HG03460 (cell line): ENCODE data around the gene SAE1.
"Not testable (repeated sequence)": the region's sequence is repeated elsewhere in the genome, so short reads cannot be mapped to it uniquely, and the experiment has no call there.

Source experiments
- ATAC-seq: cut with Tn5 transposase; IDR thresholded peaks from one replicate; pipeline ENCODE4 v1.9.1; 2021; ENCODE audit not compliant: unreplicated experiment

SAE1 gene

DNA sequence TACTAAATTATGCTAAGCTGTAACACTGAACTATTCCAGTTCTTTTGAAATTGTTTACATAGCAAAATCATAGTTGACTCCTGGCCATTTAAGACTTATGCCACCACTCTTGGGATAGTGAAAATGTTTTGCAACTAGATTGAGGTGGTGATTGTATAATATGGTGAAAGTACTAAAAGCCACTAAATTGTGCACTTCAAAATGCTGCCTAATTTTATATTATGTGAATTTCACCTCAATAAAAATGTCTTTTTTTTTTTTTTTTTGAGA is 5.0 kb upstream of the SAE1 start:
- no peak for ATAC-seq

DNA sequence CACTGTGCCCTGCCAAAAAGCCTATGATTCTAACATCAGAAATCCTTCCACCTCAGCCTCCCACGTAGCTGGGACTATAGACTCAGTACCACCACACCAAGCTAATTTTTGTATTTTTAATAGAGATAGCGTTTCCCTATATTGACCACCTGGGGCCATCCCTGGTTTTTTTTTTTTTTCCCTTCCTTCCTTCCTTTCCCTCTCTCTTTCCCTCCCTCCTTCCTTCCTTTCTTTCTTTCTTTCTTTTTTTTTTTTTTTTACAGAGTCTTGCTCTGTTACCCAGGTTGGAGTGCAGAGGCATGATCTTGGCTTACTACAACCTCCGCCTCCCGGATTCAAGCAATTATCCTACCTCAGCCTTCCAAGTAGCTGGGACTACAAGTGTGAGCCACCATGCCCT is 1.1 kb upstream of the SAE1 start:
- ATAC-seq, result no peak

GRCh38 chr19:47130120-47130588 is 481 bp upstream of the SAE1 start:
- ATAC-seq, result no peak

DNA sequence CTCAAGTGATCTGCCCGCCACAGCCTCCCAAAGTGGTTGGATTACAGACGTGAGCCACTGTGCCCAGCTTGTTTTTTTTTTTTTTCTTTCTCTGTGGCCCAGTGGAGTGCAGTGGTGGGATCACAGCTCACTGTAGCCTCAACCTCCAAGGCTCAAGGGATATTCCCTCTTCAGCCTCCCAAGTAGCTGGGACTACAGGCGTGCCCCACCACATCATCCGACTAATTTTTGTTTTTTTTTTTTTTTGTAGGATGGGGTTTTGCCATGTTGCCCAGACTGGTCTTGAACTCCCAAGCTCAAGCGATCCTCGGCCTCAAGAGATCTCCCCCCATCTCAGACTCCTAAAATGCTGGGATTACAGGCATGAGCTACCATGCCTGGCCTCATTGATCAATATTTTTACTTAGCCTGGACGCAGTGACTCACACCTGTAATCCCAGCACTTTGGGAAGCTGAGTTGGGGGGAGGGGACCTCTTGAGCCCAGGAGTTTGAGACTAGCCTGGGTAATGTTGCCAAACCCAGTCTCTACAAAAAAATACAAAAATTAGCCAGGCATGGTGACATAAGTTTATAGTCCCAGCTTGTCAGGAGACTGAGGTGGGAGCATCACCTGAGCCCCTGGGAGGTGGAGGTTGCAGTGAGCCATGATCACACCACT is 1.7 kb downstream of the SAE1 start:
- no peak for ATAC-seq

GRCh38 chr19:47133021-47133471 is 2.4 kb downstream of the SAE1 start:
- ATAC-seq, result no peak

GRCh38 chr19:47134545-47134944 is 3.9 kb downstream of the SAE1 start:
- no peak for ATAC-seq

GRCh38 chr19:47135156-47135555 is 4.5 kb downstream of the SAE1 start:
- ATAC-seq, result no peak

DNA sequence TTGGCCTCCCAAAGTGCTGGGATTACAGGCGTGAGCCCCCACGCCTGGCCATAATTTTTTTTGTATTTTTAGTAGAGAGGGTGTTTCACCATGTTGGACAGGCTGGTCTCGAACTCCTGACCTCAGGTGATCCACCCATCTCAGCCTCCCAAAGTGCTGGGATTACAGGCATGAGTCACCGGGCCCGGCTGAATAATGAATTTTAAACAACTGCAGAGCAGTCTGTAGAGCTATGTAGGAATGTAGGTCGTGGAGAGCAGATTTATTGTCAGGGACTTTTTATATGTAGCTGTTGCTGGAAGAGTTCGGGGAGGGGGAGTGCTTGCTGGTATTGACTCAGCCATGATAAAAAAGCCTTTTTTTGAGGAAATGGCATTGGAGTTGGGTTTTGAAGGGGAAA is 10.6 kb downstream of the SAE1 start:
- not testable (repeated sequence) for ATAC-seq

GRCh38 chr19:47141695-47142094 is 11.1 kb downstream of the SAE1 start:
- ATAC-seq, result no peak

DNA sequence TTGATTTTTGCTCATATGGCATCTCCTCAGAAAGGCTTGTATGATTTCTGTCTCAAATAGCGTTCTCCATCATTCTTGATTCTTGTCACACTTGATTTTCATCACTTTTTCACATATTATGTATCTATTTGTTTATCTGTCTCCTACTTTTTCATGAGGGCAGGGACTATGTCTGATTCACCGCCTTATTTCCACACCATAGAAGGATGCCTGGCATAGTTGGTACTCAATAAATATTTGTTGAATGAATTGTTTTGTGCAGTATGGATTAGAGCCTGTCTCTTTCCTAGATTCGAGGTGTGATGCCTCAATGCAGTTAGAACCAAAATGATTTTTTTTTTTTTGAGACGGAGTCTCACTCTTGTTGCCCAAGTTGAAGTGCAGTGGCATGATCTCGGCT is 12.1 kb downstream of the SAE1 start:
- ATAC-seq, result no peak

DNA sequence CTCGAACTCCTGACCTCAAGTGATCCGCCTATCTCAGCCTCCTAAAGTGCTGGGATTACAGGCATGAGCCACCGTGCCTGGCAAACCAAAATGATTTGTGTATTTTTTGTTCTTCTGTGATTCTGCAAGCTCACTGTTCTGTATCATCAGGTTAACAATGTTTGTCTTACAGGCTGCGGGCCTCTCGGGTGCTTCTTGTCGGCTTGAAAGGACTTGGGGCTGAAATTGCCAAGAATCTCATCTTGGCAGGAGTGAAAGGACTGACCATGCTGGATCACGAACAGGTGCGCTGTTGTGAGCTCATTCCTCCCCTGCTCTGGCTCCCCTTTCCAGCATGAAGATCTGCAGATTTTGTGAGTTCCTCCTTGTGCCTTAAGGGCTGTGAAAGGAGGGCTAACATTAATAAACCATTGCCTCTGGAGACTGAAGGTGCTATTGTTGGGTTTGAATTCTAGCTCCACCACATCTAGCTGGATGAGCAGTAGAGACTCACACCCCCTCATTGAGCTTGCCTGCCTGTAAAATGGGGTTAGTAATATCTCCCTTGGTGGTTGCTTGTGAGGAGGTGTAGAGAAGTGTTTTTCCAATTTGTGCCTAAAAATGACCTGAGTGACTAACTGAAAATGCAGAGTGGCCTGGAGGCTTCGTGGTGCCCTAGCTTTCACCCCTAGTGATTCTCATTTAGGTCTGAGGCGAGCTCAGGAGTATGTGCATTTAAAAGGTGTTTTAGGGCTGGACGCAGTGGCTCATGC is 12.9 kb downstream of the SAE1 start:
- ATAC-seq, result no peak

- no peak for ATAC-seq
Measured at GRCh38 chr19:47144630-47145029, 14.0 kb downstream of the SAE1 start.

GRCh38 chr19:47145639-47146486 is 15.2 kb downstream of the SAE1 start:
- no peak for ATAC-seq

DNA sequence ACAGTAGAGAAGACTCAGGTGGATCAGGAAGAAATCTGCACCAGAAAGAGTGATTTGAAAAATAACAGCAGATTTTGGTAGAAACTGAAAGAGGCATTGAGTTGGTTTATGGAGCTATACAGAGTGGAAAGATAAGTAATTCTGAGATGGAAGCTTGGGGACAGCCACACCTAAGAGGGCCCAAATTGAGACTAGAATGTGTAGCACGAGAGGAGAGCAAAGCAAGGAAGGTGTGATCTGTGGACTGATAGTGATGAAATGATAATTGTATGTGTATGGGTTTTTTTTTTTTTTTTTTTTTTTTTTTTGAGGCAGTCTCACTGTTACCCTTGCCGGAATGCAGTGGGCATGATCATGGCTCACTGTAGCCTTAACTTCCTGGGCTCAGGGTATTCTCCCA is 16.3 kb downstream of the SAE1 start:
- ATAC-seq, result no peak

- ATAC-seq, result no peak
Measured at GRCh38 chr19:47151627-47152026, 21.0 kb downstream of the SAE1 start.

DNA sequence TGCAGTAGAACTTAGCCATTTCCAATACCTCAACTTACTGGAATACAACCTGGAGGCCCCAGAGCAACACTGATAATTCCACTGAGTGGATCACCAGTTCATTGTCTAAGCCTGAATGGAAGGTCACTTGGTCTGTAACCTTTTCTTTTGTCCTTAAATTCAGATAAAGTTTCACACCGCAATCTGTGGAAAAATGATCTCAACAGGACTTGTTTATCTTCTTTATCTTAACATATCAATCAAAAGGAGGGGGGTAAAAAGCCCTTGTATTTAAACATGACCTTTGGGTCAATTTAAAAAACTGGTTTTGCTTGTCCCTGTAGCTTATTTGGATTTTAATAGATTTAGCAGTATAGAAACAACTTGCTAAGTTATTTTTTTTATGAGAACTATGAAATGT is 21.6 kb downstream of the SAE1 start:
- ATAC-seq, result no peak

DNA sequence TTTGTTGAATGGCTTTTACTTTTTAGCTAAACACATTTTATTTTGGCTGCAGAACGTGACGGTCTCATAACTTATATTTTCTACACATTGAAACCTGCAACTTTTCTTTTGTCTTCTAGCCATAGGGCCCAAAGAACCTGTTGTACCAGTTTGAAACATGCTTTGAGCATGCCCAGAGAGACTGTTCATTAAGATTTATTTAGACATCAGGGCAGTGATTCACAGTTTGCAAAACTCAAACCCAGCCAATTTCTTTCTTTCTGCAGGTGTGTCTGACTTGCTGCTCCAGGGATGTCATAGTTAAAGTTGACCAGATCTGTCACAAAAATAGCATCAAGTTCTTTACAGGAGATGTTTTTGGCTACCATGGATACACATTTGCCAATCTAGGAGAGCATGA is 22.0 kb downstream of the SAE1 start:
- ATAC-seq, result no peak

DNA sequence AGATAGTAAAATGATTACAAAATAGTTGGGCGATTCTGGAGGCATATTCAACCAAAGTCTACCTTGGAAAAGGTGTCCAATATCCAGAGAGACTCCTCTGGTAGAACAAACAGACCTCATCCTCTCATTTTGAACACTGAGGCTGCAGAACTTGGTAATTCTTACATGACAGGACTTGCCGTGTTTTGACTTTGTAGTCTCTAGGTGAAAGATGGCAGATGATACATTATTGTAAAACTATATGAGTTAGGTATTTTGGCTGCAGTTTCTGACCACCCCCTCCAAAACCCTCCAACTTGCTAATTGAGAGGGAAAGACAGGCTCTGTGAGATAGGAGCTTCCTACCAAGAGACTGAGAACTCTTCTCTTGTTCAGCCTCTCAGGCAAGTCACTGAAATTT is 22.6 kb downstream of the SAE1 start:
- ATAC-seq, result no peak

DNA sequence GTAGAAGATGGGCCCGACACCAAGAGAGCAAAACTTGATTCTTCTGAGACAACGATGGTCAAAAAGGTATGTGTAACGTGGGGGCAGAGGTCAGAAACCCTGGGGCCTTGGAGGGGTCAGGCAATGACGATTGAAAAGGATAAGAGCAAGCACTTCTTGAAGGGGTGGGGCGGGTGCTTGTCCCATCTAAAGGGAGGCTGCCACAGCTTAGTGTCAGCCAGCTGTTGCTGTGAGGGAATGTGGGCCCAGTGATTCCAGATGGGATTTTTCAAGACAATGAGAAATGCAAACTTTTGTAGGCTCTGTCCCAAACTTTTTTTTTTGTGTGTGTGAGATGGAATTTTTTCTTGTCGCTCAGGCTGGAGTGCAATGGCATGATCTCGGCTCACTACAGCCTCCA is 24.5 kb downstream of the SAE1 start:
- ATAC-seq, result no peak

- ATAC-seq, result no peak
Measured at GRCh38 chr19:47156861-47157430, 26.3 kb downstream of the SAE1 start.

DNA sequence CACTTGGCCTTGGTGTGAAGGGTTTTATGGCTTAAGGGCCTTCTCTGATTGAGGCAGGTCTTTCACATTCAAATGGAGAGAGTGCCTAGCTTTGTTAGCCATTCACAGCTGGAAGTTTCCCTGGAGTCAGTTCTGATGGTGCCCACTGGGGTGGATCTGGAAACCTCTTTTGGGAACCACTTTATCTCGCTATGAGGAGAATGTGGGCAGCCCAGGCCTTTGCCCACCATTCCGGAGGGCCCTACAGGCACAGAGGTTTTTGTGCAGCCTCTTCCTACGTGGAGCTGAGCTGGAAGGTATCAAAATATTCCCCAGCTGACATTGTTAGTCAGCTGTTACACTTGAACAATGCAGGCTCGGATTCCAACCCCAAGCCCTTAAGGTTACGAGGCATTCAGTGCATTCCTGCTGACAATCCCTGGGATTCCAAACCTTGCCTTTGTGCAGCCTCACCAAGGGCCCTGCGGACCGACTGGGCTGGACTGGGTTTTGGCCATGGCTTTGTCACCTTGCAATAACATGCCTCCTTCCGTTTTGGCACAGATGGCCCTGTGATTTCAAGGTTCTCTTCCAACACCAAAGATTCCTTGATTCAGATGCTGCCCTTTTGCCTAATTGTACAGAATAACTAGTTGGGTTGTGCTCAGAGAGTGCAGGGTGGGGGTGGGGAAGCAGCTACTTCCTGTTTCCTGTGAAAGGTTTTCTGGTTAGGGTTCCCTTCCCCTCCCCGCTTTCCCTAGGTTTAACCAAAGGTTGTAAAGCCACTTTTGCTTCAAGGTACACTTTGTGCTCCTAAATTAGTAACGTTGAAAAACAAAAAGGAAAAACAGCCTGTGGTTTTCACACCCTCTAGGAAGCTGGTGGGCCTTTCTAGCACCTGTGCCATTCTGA is 27.0 kb downstream of the SAE1 start:
- no peak for ATAC-seq
